IMR-90 (cell line): ENCODE data around the gene PLCG2. TPM values are rescaled to one million over a fixed set of nuclear protein-coding genes. Genes with fewer than 3 reads are reported as not detected.
A peak's percentile ranks its signal among the peaks of the same experiment; 100 is the strongest.

Source experiments
- ATAC-seq: fragments of 200-7000 bp; cut with Tn5 transposase; 2 replicates; pipeline ENCODE4 v1.9.1; 2020; ENCODE audit warnings: low read depth, mild to moderate bottlenecking, moderate library complexity
- BruUV-seq: library from RNA; stranded (reverse); fragments of 400-500 nt; replicated peaks from 2 replicates; lab custom pipeline; 2021; lab: Mats Ljungman, UMichigan
- CTCF ChIA-PET: fragments of 300-600 bp; formaldehyde crosslinking; extraction: SDS; loops from one replicate; lab custom pipeline; 2021; ENCODE audit warnings: antibody characterized with exemption; lab: Yijun Ruan, JAX
- POLR2A ChIA-PET: fragments of 300-600 bp; sonication (Branson Sonifier 250); formaldehyde crosslinking; loops from one replicate; lab custom pipeline; 2022; ENCODE audit warnings: antibody characterized with exemption; ENCODE audit not compliant: unreplicated experiment; lab: Charles Lee
- DNase-seq: peaks from one replicate; pipeline ENCODE4 v3.0.0; 2013
- H2AFZ ChIP-seq: replicated peaks from 2 replicates; pipeline ENCODE3; 2013; ENCODE audit warnings: low read length, mild to moderate bottlenecking; ENCODE audit not compliant: poor library complexity
- H2AK5ac ChIP-seq: 2 replicates; pipeline ENCODE4 v1.6.1; 2013; ENCODE audit warnings: low read depth, low read length, inconsistent platforms
- H2AK9ac ChIP-seq: replicated peaks from 2 replicates; pipeline ENCODE3; 2013; ENCODE audit warnings: mild to moderate bottlenecking, low read depth, low read length, moderate library complexity; ENCODE audit not compliant: poor library complexity
- H2BK120ac ChIP-seq: 2 replicates; pipeline ENCODE4 v1.6.1; 2013; ENCODE audit warnings: low read depth, low read length, inconsistent platforms
- H2BK15ac ChIP-seq: 3 replicates; pipeline ENCODE4 v1.6.1; 2013; ENCODE audit warnings: low read depth, low read length, inconsistent platforms
- H2BK20ac ChIP-seq: 2 replicates; pipeline ENCODE4 v1.6.1; 2013; ENCODE audit warnings: low read depth, mild to moderate bottlenecking, inconsistent platforms, low read length, moderate library complexity
- H2BK5ac ChIP-seq: 2 replicates; pipeline ENCODE4 v1.6.1; 2013; ENCODE audit warnings: mild to moderate bottlenecking, low read depth, low read length, inconsistent platforms; ENCODE audit not compliant: poor library complexity, severe bottlenecking
- H3K14ac ChIP-seq: replicated peaks from 2 replicates; pipeline ENCODE4 v1.6.1; 2013; ENCODE audit warnings: low read depth, low read length, inconsistent platforms
- H3K18ac ChIP-seq: 2 replicates; pipeline ENCODE4 v1.6.1; 2013; ENCODE audit warnings: low read depth, low read length, control low read depth
- H3K23ac ChIP-seq: 2 replicates; pipeline ENCODE4 v1.6.1; 2013; ENCODE audit warnings: low read depth, low read length, inconsistent platforms
- H3K27ac ChIP-seq: 2 replicates; pipeline ENCODE4 v1.5.1; 2013; ENCODE audit warnings: mild to moderate bottlenecking, control low read depth, low read length; ENCODE audit not compliant: insufficient read depth
- H3K27me3 ChIP-seq: 2 replicates; pipeline ENCODE4 v1.6.1; 2013; ENCODE audit warnings: low read length; ENCODE audit not compliant: control insufficient read depth, insufficient read depth
- H3K36me3 ChIP-seq: 2 replicates; pipeline ENCODE4 v1.6.1; 2013; ENCODE audit warnings: low read length, mixed read lengths; ENCODE audit not compliant: control insufficient read depth, insufficient read depth
- H3K4ac ChIP-seq: 2 replicates; pipeline ENCODE4 v1.6.1; 2013; ENCODE audit warnings: low read depth, low read length, inconsistent platforms
- H3K4me1 ChIP-seq: 2 replicates; pipeline ENCODE4 v1.6.1; 2013; ENCODE audit warnings: low read length, mixed read lengths; ENCODE audit not compliant: control insufficient read depth, insufficient read depth
- H3K4me2 ChIP-seq: 2 replicates; pipeline ENCODE4 v1.6.1; 2013; ENCODE audit warnings: low read depth, mild to moderate bottlenecking, control low read depth, low read length, moderate library complexity
- H3K4me3 ChIP-seq: 2 replicates; pipeline ENCODE4 v1.5.1; 2013; ENCODE audit warnings: low read depth, mild to moderate bottlenecking, control low read depth, low read length, moderate library complexity; ENCODE audit not compliant: insufficient read depth
- H3K56ac ChIP-seq: 2 replicates; pipeline ENCODE4 v1.6.1; 2013; ENCODE audit warnings: low read length, inconsistent platforms; ENCODE audit not compliant: insufficient read depth; ENCODE audit errors: extremely low read depth
- H3K79me1 ChIP-seq, 2 experiments: 2 replicates each; pipeline ENCODE4 v1.6.1; 2013; ENCODE audit warnings: low read length in 2 of 2, inconsistent platforms in 1 of 2, low read depth in 1 of 2
- H3K9ac ChIP-seq: 2 replicates; pipeline ENCODE4 v1.6.1; 2013; ENCODE audit warnings: low read depth, low read length, control low read depth
- H3K9me1 ChIP-seq: 2 replicates; pipeline ENCODE4 v1.6.1; 2013; ENCODE audit warnings: low read length, inconsistent platforms; ENCODE audit not compliant: insufficient read depth
- H3K9me3 ChIP-seq: 2 replicates; pipeline ENCODE4 v1.6.1; 2013; ENCODE audit warnings: low read length; ENCODE audit not compliant: control insufficient read depth, insufficient read depth
- H4K20me1 ChIP-seq: 2 replicates; pipeline ENCODE4 v1.6.1; 2013; ENCODE audit warnings: low read length, inconsistent platforms; ENCODE audit not compliant: insufficient read depth
- H4K5ac ChIP-seq: 2 replicates; pipeline ENCODE4 v1.6.1; 2013; ENCODE audit warnings: mild to moderate bottlenecking, low read depth, low read length, control low read depth
- H4K8ac ChIP-seq, 2 experiments: 2 replicates each; pipeline ENCODE4 v1.6.1; 2013; ENCODE audit warnings: low read depth in 2 of 2, low read length in 2 of 2, control low read depth in 1 of 2, inconsistent platforms in 1 of 2
- H4K91ac ChIP-seq: 2 replicates; pipeline ENCODE4 v1.6.1; 2013; ENCODE audit warnings: low read depth, low read length, inconsistent platforms; ENCODE audit not compliant: insufficient read depth
- MXI1 ChIP-seq: IDR thresholded peaks from 2 replicates; pipeline ENCODE4 v1.6.1; 2012; ENCODE audit warnings: low read depth, mild to moderate bottlenecking, low read length, moderate library complexity, borderline replicate concordance
- WGBS, 2 experiments: methylation state at CpG; one replicate each; pipeline versions ENCODE4 v1.1.5 to v1.1.7; 2013; ENCODE audit warnings: missing lambda C conversion rate in 2 of 2; ENCODE audit not compliant: insufficient read length in 1 of 2; ENCODE audit errors: extremely low coverage in 2 of 2; 5-methylcytosine and 5-hydroxymethylcytosine counted together
- dilution Hi-C: fragments of 300-500 bp; cut with HindIII; formaldehyde crosslinking; loops from one replicate; pipeline ENCODE4 v1.14.3; 2018; ENCODE audit warnings: low sequenced_read_pairs; ENCODE audit not compliant: unreplicated experiment
- in situ Hi-C: fragments of 300-500 bp; cut with MboI; formaldehyde crosslinking; loops from 3 replicates; pipeline ENCODE4 v1.14.3; 2019; ENCODE audit warnings: low sequenced_read_pairs, inconsistent platforms, mixed read lengths
- intact Hi-C: fragments of 100-400 bp; cut with micrococcal nuclease; formaldehyde crosslinking; loops from 2 replicates; pipeline ENCODE4 v1.10.0; 2022
- polyA plus RNA-seq, 3 experiments: library from polyadenylated mRNA; depleted of rRNA; stranded (reverse); fragments of >200 nt; gene quantifications; 2 replicates each; pipeline ENCODE4 v1.2.3, GENCODE V29; 2012; ENCODE audit warnings: low replicate concordance in 1 of 3
- total RNA-seq: library from RNA; depleted of rRNA; stranded (reverse); fragments of >200 nt; gene quantifications from 2 replicates; pipeline ENCODE4 v1.2.3, GENCODE V29; 2012; rRNA removed

Gene PLCG2
- total and polyA plus RNA-seq, 2 of the 4 experiments (the other 2 are of a cell fraction): 0.14 to 0.18 TPM

- H3K14ac ChIP-seq: no peak within 1 kb of the TSS
- H4K5ac ChIP-seq: no peak within 1 kb of the TSS
- H3K18ac ChIP-seq: no peak within 1 kb of the TSS
- no peaks in the 10 kb centered on the region for H3K79me1 ChIP-seq
- H2AFZ ChIP-seq: peak within 1 kb of the TSS; percentile 50
- H3K36me3 ChIP-seq: no peaks in the 10 kb centered on the region
- H2BK120ac ChIP-seq: no peak within 1 kb of the TSS
- no peaks in the 10 kb centered on the region for H4K20me1 ChIP-seq
- H4K91ac ChIP-seq: no peak within 1 kb of the TSS
- H4K8ac ChIP-seq: peak within 1 kb of the TSS in 1 of 2 experiments; percentile 30; a peak in 1 of 4 replicates
- no peak within 1 kb of the TSS for H3K23ac ChIP-seq
- H3K9ac ChIP-seq: no peak within 1 kb of the TSS; the same call in 1 of the 2 replicates
- H3K4me3 ChIP-seq: peak within 1 kb of the TSS; percentile 11; the same call in 1 of the 2 replicates
- H3K27me3 ChIP-seq: peaks cover 12% of the 10 kb centered on the region
- peak; percentile 27; the same call in 1 of the 2 replicates for ATAC-seq
- TF ChIP-seq MXI1: no peak
- in situ Hi-C loops (no loop called here), dilution Hi-C loops (no loop called here), intact Hi-C loops (no loop called here)
- no TSS peak for BruUV-seq
- DNase-seq: no peak
- no peak within 1 kb of the TSS for H2AK5ac ChIP-seq
- H3K4me1 ChIP-seq: no peaks in the 10 kb centered on the region
- H3K9me1 ChIP-seq: no peaks in the 10 kb centered on the region
- 8% methylated on average over 15 of the region's 32 CpGs; no CpG with 5 or more reads in 1 of the 2 experiments for WGBS, 2 experiments
- ChIA-PET POLR2A (no interaction called here), CTCF (no interaction called here)
- no peak within 1 kb of the TSS for H2BK5ac ChIP-seq
- no peak within 1 kb of the TSS for H3K56ac ChIP-seq
- no peak within 1 kb of the TSS for H2BK15ac ChIP-seq
- no peak within 1 kb of the TSS for H2BK20ac ChIP-seq
- H3K4me2 ChIP-seq: peak within 1 kb of the TSS; percentile 15; the same call in 1 of the 2 replicates
- peaks cover 7% of the 10 kb centered on the region for H3K9me3 ChIP-seq
- no peak within 1 kb of the TSS for H2AK9ac ChIP-seq
- no peak within 1 kb of the TSS for H3K27ac ChIP-seq
- no peak within 1 kb of the TSS for H3K4ac ChIP-seq
These were observed 232.1 kb downstream of the PLCG2 start, which contains the start of gene SDR42E1 for GRCh38 chr16:82011199-82011641. Gene SDR42E1 (minus strand): TSS chr16:82011470. CDS start chr16:82000858, 10,612 bp downstream.

Other genes starting within 250 kb of the PLCG2 start
- gene SDR42E1, start 232.2 kb downstream of the PLCG2 start, total RNA-seq: 0.28 and 0.72 TPM in 2 replicates
- 0.32 and 0.44 TPM in 2 replicates for gene SDR42E1, start 232.2 kb downstream of the PLCG2 start, polyA plus RNA-seq (2012; rRNA removed)